HG03442 (cell line): ENCODE results near the gene SMTNL1.
A peak's percentile ranks its signal among the peaks of the same experiment; 100 is the strongest.

Source experiments
- ATAC-seq: cut with Tn5 transposase; IDR thresholded peaks from one replicate; pipeline ENCODE4 v1.9.1; 2021; ENCODE audit warnings: mild to moderate bottlenecking, moderate library complexity; ENCODE audit not compliant: unreplicated experiment

The SMTNL1 gene

DNA sequence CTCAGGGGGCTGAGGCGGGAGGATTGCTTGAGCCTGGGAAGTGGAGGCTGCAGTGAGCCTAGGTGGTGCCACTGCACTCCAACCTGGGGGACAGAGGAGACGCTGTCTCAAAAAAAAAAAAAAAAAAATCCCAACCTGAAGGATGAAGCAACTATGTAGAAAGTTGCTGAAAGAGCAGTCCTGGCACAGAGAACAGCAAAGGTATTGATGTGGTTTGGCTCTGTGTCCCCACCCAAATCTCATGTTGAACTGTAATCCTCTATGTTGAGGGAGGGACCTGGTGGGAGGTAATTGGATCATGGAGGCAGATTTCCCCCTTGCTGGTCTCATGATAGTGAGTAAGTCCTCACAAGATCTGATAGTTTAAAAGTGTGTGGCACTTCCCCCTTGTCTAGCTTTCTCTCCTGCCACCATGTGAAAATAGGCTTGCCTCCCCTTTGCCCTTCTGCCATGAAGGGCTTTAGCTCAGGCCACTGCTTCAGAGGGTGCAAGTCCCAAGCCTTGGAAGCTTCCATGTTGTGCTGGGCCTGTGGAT, 49.4 kb downstream of the SMTNL1 start:
- ATAC-seq = no peak

DNA sequence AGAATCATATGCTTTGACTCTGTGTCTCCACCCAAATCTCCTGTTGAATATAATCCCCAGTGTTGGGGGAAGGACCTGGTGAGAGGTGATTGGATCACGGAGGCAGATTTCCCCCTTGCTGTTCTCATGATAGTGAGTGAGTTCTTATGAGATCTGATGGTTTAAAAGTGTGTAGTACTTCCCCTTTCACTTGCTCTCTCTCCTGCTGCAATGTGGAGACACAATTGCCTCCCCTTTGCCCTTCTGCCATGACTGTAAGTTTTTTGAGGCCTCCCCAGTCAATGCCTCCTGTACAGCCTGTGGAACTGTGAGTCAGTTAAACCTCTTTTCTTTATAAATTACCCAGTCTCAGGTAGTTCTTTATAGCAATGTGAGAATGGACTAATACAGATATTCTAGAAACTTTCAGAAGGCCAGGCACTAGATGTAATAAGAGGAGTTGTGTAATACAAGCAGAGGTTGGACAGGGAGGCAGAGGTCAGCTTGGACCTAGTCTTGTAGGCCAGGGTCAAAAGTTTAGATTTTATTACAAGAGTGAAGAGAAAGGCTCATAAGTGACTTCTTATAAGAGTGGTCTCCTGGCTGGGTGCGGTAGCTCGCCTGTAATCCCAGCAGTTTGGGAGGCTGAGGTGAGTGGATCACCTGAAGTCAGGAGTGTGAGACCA, 50.8 kb downstream of the SMTNL1 start:
- ATAC-seq = peak; percentile 52

DNA sequence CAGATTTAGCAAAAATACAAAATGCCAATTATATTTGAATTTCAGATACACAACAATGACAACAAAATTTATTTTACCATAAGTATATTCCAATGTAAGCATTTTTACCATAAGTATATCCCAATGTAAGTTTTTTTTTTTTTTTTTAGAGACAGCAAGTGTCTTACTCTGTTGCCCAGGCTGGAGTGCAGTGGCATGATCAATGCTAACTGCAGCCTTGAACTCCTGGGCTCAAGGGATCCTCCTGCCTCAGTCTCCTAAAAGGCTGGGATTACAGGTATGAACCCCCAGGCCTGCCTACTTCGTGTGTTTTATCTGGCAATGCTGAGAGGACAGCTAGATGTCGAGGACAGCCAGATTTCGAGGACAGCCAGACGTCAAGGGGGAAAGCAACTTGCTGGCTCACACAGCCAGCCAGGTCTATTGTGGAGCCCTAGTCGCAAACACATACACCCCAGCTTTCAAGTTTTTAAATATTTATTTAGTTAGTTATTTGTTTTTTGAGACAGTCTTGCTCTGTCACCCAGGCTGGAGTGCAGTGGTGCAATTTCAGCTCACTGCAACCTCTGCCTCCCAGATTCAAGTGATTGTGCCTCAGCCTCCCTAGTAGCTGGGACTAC, 59.0 kb downstream of the SMTNL1 start:
- no peak for ATAC-seq

DNA sequence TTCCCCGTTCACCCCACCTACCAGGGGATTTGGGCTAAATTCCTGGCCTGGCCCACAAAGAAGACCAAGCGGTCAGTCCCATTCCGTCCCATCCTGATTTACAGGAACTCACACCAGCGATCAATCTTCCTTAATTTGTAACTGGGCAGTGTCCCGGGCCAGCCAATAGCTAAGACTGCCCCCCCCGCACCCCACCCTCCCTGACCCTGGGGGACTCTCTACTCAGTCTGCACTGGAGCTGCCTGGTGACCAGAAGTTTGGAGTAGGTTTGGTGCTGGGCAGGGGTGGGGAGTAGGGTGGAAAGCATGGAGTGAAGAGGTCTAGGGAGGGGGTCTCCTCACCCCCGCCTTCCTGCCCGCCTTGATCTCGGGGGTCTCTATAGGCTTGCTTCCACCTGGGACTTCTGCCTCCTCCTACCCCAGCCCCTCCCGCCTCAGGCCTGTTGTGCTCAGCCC, 60.1 kb downstream of the SMTNL1 start, which contains the start of gene SERPING1:
Gene SERPING1, plus strand, starts transcription at position 225 of the 455 bp plus-strand sequence. CDS start 586 bp downstream, outside the sequence.
- no peak for ATAC-seq

DNA sequence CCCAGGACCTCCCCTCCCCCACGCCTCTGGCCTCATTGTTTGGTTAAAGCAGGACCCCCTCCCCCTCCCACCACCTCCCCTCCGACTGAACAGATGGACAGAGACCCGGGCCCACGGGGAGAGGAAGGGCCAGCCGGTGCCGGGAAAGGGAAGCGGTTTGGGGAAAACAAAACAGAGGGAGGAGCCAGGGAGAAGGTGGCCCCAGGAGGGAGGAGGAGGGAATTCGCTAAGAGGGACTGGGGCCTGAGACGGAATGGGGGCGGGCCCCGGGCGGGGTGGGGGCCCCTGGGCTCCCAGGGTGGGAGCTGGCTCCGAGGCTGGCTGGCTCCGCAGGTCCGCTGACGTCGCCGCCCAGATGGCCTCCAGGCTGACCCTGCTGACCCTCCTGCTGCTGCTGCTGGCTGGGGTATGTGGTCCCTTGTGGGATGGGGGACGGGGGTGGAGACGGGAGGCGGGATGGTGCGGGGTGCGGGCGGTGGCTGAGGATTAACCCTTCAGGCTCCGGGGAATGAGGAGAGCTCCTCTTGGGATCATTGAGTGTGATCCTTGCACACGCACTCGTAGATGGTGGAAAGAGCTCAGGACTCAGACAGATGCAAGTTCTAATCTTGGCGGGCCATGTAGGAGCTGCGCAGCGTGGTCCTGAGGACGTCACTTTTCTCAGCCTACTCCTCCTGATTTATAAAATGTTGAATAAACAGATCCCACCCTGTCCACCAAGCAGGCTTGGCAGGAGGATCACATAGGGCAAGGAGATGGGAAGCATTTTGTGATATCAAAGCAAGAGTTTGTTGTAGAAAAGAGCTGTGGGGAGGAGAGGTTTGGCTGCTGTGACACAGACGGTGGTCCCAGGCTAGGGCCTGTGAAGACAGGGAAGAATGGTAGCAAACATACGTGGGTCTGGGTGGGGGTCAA, 60.8 kb downstream of the SMTNL1 start:
- ATAC-seq = no peak

DNA sequence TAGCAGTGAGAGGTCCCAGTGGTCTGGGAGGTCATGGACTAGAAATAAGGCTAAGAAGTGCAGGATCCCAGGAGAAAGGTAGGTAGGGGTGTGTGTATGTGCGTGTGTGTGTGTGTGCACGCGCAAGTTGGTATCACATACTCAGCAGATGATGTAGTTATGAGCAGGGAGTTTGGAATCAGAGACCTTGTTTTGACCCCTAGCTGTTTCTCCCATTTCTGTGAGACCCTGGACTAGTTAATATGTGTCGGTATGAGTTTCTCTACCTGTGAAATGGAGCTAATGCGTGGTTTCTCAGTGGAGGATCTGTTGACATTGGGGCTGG, 61.4 kb downstream of the SMTNL1 start:
- ATAC-seq = no peak

DNA sequence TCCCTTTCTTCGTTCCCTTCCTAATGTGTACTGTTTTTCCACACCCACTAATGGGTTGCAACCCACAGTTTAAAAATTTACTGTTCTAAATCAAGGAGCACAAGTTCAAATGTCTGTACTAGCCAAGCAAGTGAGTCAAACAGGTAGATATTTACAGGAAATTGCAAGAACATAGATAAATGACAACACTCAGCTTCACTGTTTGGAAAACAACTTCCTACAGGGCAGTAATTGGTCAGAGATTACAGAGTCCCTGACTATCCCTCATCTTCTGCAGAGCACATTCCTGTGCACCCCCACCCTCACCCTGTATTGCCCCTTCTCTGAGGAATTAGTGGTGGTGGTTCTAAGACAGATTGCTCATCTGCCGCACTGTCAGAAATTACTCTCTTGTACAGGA, 62.0 kb downstream of the SMTNL1 start:
- no peak for ATAC-seq
